GM18858 (cell line): ENCODE results near the gene ERGIC1.
"Not testable (repeated sequence)": the region's sequence is repeated elsewhere in the genome, so short reads cannot be mapped to it uniquely, and the experiment has no call there.

Experiments used
- ATAC-seq: cut with Tn5 transposase; IDR thresholded peaks from one replicate; pipeline ENCODE4 v1.9.1; 2021; ENCODE audit not compliant: unreplicated experiment

Gene ERGIC1

GRCh38 chr5:172800088-172800551 lies 33.9 kb upstream of the ERGIC1 start:
- ATAC-seq, result no peak

GRCh38 chr5:172801179-172801671 lies 32.8 kb upstream of the ERGIC1 start:
- no peak for ATAC-seq

GRCh38 chr5:172802112-172802511 lies 31.9 kb upstream of the ERGIC1 start:
- ATAC-seq, result no peak

GRCh38 chr5:172802567-172803176 lies 31.4 kb upstream of the ERGIC1 start:
- ATAC-seq, result no peak

- no peak for ATAC-seq
These were observed 28.9 kb upstream of the ERGIC1 start for GRCh38 chr5:172805018-172805683.

GRCh38 chr5:172805736-172806255 lies 28.3 kb upstream of the ERGIC1 start:
- ATAC-seq, result no peak

- peak; percentile 89 for ATAC-seq
These were observed 27.0 kb upstream of the ERGIC1 start for GRCh38 chr5:172806897-172807672.

GRCh38 chr5:172807766-172808311 lies 26.2 kb upstream of the ERGIC1 start:
- ATAC-seq, result no peak

GRCh38 chr5:172809774-172810173 lies 24.3 kb upstream of the ERGIC1 start:
- ATAC-seq, result no peak

- ATAC-seq, result not testable (repeated sequence)
These were observed 23.1 kb upstream of the ERGIC1 start for GRCh38 chr5:172810996-172811395.

GRCh38 chr5:172815631-172816030 lies 18.4 kb upstream of the ERGIC1 start:
- no peak for ATAC-seq

- ATAC-seq, result no peak
These were observed 17.0 kb upstream of the ERGIC1 start for GRCh38 chr5:172816925-172817562.

GRCh38 chr5:172817664-172818063 lies 16.4 kb upstream of the ERGIC1 start:
- no peak for ATAC-seq

- no peak for ATAC-seq
These were observed 16.0 kb upstream of the ERGIC1 start for GRCh38 chr5:172818081-172818480.

GRCh38 chr5:172819569-172819968 lies 14.5 kb upstream of the ERGIC1 start:
- no peak for ATAC-seq

- no peak for ATAC-seq
These were observed 13.8 kb upstream of the ERGIC1 start for GRCh38 chr5:172820046-172820767.

- no peak for ATAC-seq
These were observed 12.6 kb upstream of the ERGIC1 start for GRCh38 chr5:172821340-172821985.

- no peak for ATAC-seq
These were observed 10.2 kb upstream of the ERGIC1 start for GRCh38 chr5:172823840-172824362.

- ATAC-seq, result no peak
These were observed 8.3 kb upstream of the ERGIC1 start for GRCh38 chr5:172825610-172826204.
